Adrenal gland (tissue), 5 donors: ENCODE results near the gene PPP3R2.

ENCODE experiments used
- CTCF ChIP-seq, 6 experiments: fragments of 450-650 bp in 4 of 6; fragments of 200-600 bp in 2 of 6; sonication (generic) in 1 of 6; IDR thresholded peaks; 1 replicate in 5 of 6; 2 replicates in 1 of 6; pipeline versions ENCODE4 v1.5.1 to v1.8.0; 2016 to 2021; ENCODE audit warnings: antibody characterized with exemption in 6 of 6, mild to moderate bottlenecking in 2 of 6, moderate library complexity in 1 of 6
- POLR2A ChIP-seq, 2 donors: fragments of 450-650 bp; IDR thresholded peaks; one replicate each; pipeline ENCODE4 v1.6.1; 2017; ENCODE audit warnings: antibody characterized with exemption in 2 of 2, mild to moderate bottlenecking in 2 of 2, moderate library complexity in 1 of 2
- donor health status: DM: no; HTN: no; CAD: no.

DNA sequence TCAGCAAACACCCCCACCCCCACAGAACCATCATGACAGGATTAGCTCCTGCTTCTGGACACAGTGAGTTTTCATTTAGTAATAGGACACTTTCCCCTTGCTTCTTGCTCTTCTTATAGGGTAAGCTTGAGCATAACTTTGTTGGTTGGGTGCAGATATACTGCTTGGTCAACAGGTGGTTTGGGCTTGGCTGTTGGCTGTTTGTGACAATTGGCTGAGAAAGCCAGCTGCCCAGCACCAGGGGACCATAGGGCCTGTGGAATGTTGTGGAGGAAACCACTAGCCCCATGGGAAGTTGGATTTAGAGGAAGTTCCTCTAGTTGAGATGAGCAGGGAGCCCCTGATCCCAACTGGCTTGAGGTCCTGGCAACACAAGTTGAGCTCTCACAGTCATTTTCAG lies 30.5 kb downstream of the PPP3R2 start:
- no peak for TF ChIP-seq CTCF (IDR thresholded peaks at IDR 0.05)
- no peak for TF ChIP-seq POLR2A (IDR thresholded peaks at IDR 0.05)
